GM12878 (cell line): ENCODE measurements around the gene CCR7. TPM values are rescaled to one million over a fixed set of nuclear protein-coding genes. Genes with fewer than 3 reads are reported as not detected.

Experiments used
- ATAC-seq: fragments of 200-7000 bp; cut with Tn5 transposase; 3 replicates; pipeline ENCODE4 v1.9.1; 2020; ENCODE audit warnings: mild to moderate bottlenecking, moderate library complexity
- BruUV-seq: library from RNA; stranded (reverse); fragments of 400-500 nt; replicated peaks from 2 replicates; lab custom pipeline; 2021; lab: Mats Ljungman, UMichigan
- CTCF ChIA-PET: fragments of 300-600 bp; sonication (Branson Sonifier 250); formaldehyde crosslinking; extraction: SDS; loops from one replicate; lab custom pipeline; 2021; ENCODE audit warnings: inconsistent platforms; lab: Yijun Ruan, JAX
- POLR2A ChIA-PET: fragments of 350-600 bp; formaldehyde crosslinking; extraction: SDS; loops from one replicate; lab custom pipeline; 2021; ENCODE audit warnings: inconsistent platforms; lab: Charles Lee
- RAD21 ChIA-PET: fragments of 300-600 bp; sonication (Branson Sonifier 250); formaldehyde crosslinking; loops from one replicate; lab custom pipeline; 2023; ENCODE audit warnings: antibody characterized with exemption; ENCODE audit not compliant: unreplicated experiment; lab: Charles Lee
- SMC1A ChIA-PET: fragments of 300-600 bp; sonication (Branson Sonifier 250); formaldehyde crosslinking; loops from one replicate; lab custom pipeline; 2023; ENCODE audit not compliant: unreplicated experiment, uncharacterized antibody; lab: Charles Lee
- DNase-seq: peaks from one replicate; pipeline ENCODE4 v3.0.0-alpha.2; 2011; ENCODE audit warnings: low read depth, low spot score
- FAIRE-seq: peaks from 3 replicates; lab custom pipeline; 2011; peaks lifted over from hg19 to GRCh38; lab: Jason Lieb, UNC
- H2AFZ ChIP-seq: 2 replicates; pipeline ENCODE4 v1.6.0; 2011; ENCODE audit warnings: low read depth, low read length, control low read depth; ENCODE audit not compliant: control insufficient read depth
- H3K27ac ChIP-seq: 2 replicates; pipeline ENCODE4 v1.5.1; 2011; ENCODE audit warnings: control low read depth; ENCODE audit not compliant: control insufficient read depth, insufficient read depth
- H3K27me3 ChIP-seq, 2 experiments: replicated peaks in 1 of 2; 2 replicates each; pipeline versions ENCODE4 v1.6.0 to v1.6.1; 2011; ENCODE audit warnings: low read length in 1 of 2; ENCODE audit not compliant: control insufficient read depth in 2 of 2, insufficient read depth in 2 of 2
- H3K36me3 ChIP-seq, 2 experiments: 2 replicates each; pipeline ENCODE4 v1.5.1; 2011; ENCODE audit warnings: low read length in 1 of 2; ENCODE audit not compliant: control insufficient read depth in 2 of 2, insufficient read depth in 2 of 2
- H3K4me1 ChIP-seq: 2 replicates; pipeline ENCODE4 v1.6.1; 2011; ENCODE audit warnings: mild to moderate bottlenecking, low read length, moderate library complexity, mixed read lengths; ENCODE audit not compliant: control insufficient read depth, insufficient read depth
- H3K4me2 ChIP-seq: 2 replicates; pipeline ENCODE4 v1.6.0; 2011; ENCODE audit warnings: control low read depth; ENCODE audit not compliant: control insufficient read depth, insufficient read depth
- H3K4me3 ChIP-seq: fragments of 200-600 bp; sonication (generic); 2 replicates; pipeline ENCODE4 v1.5.1; 2016
- H3K79me2 ChIP-seq: 2 replicates; pipeline ENCODE4 v1.6.0; 2011; ENCODE audit warnings: low read length; ENCODE audit not compliant: control insufficient read depth, insufficient read depth
- H3K9ac ChIP-seq: 2 replicates; pipeline ENCODE4 v1.8.0; 2011; ENCODE audit warnings: low read length, control low read depth, mixed read lengths; ENCODE audit not compliant: control insufficient read depth, insufficient read depth
- H3K9me3 ChIP-seq: replicated peaks from 3 replicates; pipeline ENCODE4 v1.5.1; 2011; ENCODE audit warnings: mild to moderate bottlenecking, low read length; ENCODE audit not compliant: control insufficient read depth, insufficient read depth
- H4K20me1 ChIP-seq: 2 replicates; pipeline ENCODE4 v1.6.0; 2011; ENCODE audit not compliant: control insufficient read depth, insufficient read depth
- BMI1 ChIP-seq: fragments of 450-650 bp; IDR thresholded peaks from 2 replicates; pipeline ENCODE4 v1.6.1; 2016; ENCODE audit warnings: mild to moderate bottlenecking, moderate library complexity, borderline replicate concordance
- FOXK2 ChIP-seq: fragments of 450-650 bp; IDR thresholded peaks from 2 replicates; pipeline ENCODE4 v1.6.1; 2017; ENCODE audit warnings: mild to moderate bottlenecking, moderate library complexity
- IKZF1 ChIP-seq: fragments of 450-650 bp; conservative IDR thresholded peaks from 2 replicates; pipeline ENCODE4 v1.6.1; 2017; ENCODE audit warnings: antibody characterized with exemption, mild to moderate bottlenecking
- JUND ChIP-seq: IDR thresholded peaks from 2 replicates; pipeline ENCODE4 v1.6.1; 2012; ENCODE audit warnings: low read depth, mild to moderate bottlenecking, low read length, improper control_type of control experiment, moderate library complexity
- LARP7 ChIP-seq: fragments of 450-650 bp; IDR thresholded peaks from 2 replicates; pipeline ENCODE4 v1.6.1; 2017; ENCODE audit warnings: mild to moderate bottlenecking
- NFXL1 ChIP-seq: fragments of 450-650 bp; IDR thresholded peaks from 2 replicates; pipeline ENCODE4 v1.6.1; 2017; ENCODE audit warnings: antibody characterized with exemption, mild to moderate bottlenecking, borderline replicate concordance
- NR2C2 ChIP-seq: IDR thresholded peaks from 2 replicates; pipeline ENCODE4 v1.6.1; 2011; ENCODE audit warnings: borderline replicate concordance, low read depth; ENCODE audit not compliant: control insufficient read depth, insufficient read length
- PAX5 ChIP-seq: IDR thresholded peaks from 2 replicates; pipeline ENCODE4 v1.6.1; 2011; ENCODE audit warnings: low read depth, low read length, borderline replicate concordance
- PKNOX1 ChIP-seq: fragments of 450-650 bp; IDR thresholded peaks from 2 replicates; pipeline ENCODE4 v1.6.1; 2016; ENCODE audit warnings: mild to moderate bottlenecking
- POLR2AphosphoS5 ChIP-seq: IDR thresholded peaks from 2 replicates; pipeline ENCODE4 v1.6.1; 2011; ENCODE audit warnings: mild to moderate bottlenecking, low read length, inconsistent platforms
- RBBP5 ChIP-seq: fragments of 200-600 bp; sonication (generic); conservative IDR thresholded peaks from 2 replicates; pipeline ENCODE4 v1.6.1; 2016
- SIN3A ChIP-seq: IDR thresholded peaks from 2 replicates; pipeline ENCODE4 v1.6.1; 2012; ENCODE audit warnings: low read depth, low read length, improper control_type of control experiment
- SPI1 ChIP-seq: IDR thresholded peaks from 2 replicates; pipeline ENCODE4 v1.6.1; 2011; ENCODE audit warnings: low read depth, mild to moderate bottlenecking, low read length, moderate library complexity, borderline replicate concordance; ENCODE audit not compliant: insufficient read depth
- YBX1 ChIP-seq: fragments of 450-650 bp; IDR thresholded peaks from 2 replicates; pipeline ENCODE4 v1.6.1; 2016; ENCODE audit warnings: antibody characterized with exemption
- ZBTB40 ChIP-seq: fragments of 450-650 bp; IDR thresholded peaks from 2 replicates; pipeline ENCODE4 v1.6.1; 2016; ENCODE audit warnings: mild to moderate bottlenecking, moderate library complexity, borderline replicate concordance
- WGBS: methylation state at CpG from one replicate; pipeline ENCODE4 v1.1.6; 2016; ENCODE audit warnings: low lambda C conversion rate; ENCODE audit not compliant: insufficient replicate concordance, insufficient coverage; ENCODE audit errors: missing lambda C conversion rate; 5-methylcytosine and 5-hydroxymethylcytosine counted together
- in situ Hi-C: fragments of 300-500 bp; cut with MboI; formaldehyde crosslinking; loops from 9 replicates; pipeline ENCODE4 v1.14.3; 2018; ENCODE audit warnings: mixed read lengths
- intact Hi-C: fragments of 100-400 bp; cut with micrococcal nuclease; formaldehyde crosslinking; loops from one replicate; pipeline ENCODE4 v1.14.2; 2022; ENCODE audit not compliant: unreplicated experiment
- polyA plus RNA-seq, 11 experiments: library from polyadenylated mRNA; depleted of rRNA in 4 of 11; unstranded in 6 of 11; stranded (reverse) in 5 of 11; fragments of >200 nt; fragmentation: Nextera tagmentation in 4 of 11; fragmentation: Illumina TruSeq in 1 of 11; extraction: Ambion mirVana in 4 of 11; extraction: Trizol in 1 of 11; gene quantifications; 1 replicate in 1 of 11; 2 replicates in 10 of 11; pipeline versions ENCODE4 v1.2.1 to v1.2.3, GENCODE V29; 2011 to 2016; ENCODE audit warnings: inconsistent platforms in 2 of 11, missing spikeins in 2 of 11, low read depth in 1 of 11
- total RNA-seq, 4 experiments: library from RNA; depleted of rRNA in 3 of 4; stranded (reverse); fragments of >200 nt in 3 of 4; fragmentation: Illumina TruSeq in 1 of 4; extraction: Trizol in 1 of 4; gene quantifications; 2 replicates each; pipeline versions ENCODE4 v1.2.1 to v1.2.3, GENCODE V29; 2013 to 2021
- TF ChIP-seq, protein P1 (sequence below): fragments of 450-650 bp; IDR thresholded peaks from 2 replicates; pipeline ENCODE4 v1.6.1; 2017; ENCODE audit warnings: mild to moderate bottlenecking

Gene CCR7
- total and polyA plus RNA-seq, 10 of the 15 experiments (the other 5 are each of a cell fraction or from before 2014, with no cell fraction given) = 131 to 1,171 (median 260) TPM

DNA sequence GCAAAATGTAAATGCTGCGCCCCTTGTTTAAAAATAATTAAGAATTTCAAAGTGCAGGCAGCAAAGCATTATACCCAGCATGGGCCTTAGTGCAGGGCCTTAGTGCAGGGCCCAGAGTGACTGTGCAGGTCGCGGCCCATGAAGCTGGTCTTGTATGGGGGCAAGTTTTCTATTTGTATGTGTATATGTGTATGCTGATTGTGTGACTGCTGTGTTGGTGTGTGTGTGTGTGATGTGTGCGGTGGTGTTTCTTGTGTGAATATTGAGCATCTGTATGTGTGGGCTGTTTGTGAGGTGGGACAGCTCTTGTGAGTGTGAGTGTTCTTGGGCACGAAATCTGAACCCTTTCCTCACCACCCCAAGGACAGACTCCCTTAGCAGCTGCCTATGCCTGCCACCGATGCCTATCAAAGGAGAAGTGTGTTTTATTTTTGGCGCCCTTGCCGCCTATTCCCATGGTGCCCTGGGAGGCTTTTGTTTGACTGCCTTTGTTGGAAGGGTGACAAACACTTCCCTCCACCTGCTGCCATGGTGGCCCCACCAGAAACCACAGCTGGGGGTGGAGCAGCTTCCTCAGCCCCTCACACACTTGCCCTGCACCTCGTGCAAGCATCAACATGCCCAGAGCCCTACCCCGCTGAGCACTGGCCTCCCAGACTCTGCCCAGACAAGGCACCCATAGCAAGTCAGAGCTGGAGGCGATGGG, 18.0 kb downstream of the CCR7 start:
- H3K27me3 ChIP-seq = no peaks in the 10 kb centered on the region
- H2AFZ ChIP-seq = peak overlapping the region; percentile 33; the same call in 1 of the 2 replicates
- H3K4me1 ChIP-seq = peaks cover 43% of the 10 kb centered on the region
- in situ Hi-C loops = loop anchor here (25.0 kb wide), 1 partner anchor 110 kb away; the partner anchor contains the start of gene IGFBP4
- ChIA-PET CTCF (interaction anchor here (0.8 to 13.0 kb wide), 13 partner anchors 12 to 1116 kb away, joined by 3 to 138 read pairs (median 4); no protein-coding TSS in a partner anchor), SMC1A (interaction anchor here (0.9 to 21.2 kb wide), 10 partner anchors 9 to 71 kb away, joined by 3 to 430 read pairs (median 13); partner anchors contain the start of gene CCR7), RAD21 (interaction anchor here (0.6 to 21.1 kb wide), 11 partner anchors 9 to 129 kb away, joined by 3 to 514 read pairs (median 7); partner anchors contain the start of gene TOP2A), POLR2A (interaction anchor here (1.6 to 3.5 kb wide), 7 partner anchors 10 to 68 kb away, joined by 5 to 40 read pairs (median 18); no protein-coding TSS in a partner anchor)
- intact Hi-C loops = loop anchor here (5.0 to 10.0 kb wide), 2 partner anchors 185 to 248 kb away; partner anchors contain the start of genes GJD3 and KRT28
- peak; percentile 51 for ATAC-seq
- no peaks in the 10 kb centered on the region for H4K20me1 ChIP-seq
- no peak for DNase-seq
- H3K4me3 ChIP-seq = no peak overlapping the region
- peak overlapping the region; percentile 48 for H3K27ac ChIP-seq
- H3K79me2 ChIP-seq = no peaks in the 10 kb centered on the region
- peak; percentile 75 for FAIRE-seq
- H3K36me3 ChIP-seq = no peaks in the 10 kb centered on the region
- no TSS peak for BruUV-seq
- no peak overlapping the region; the same call in 1 of the 2 replicates for H3K9ac ChIP-seq
- WGBS = 39% methylated on average over 11 of the region's 11 CpGs
- H3K4me2 ChIP-seq = peak overlapping the region; percentile 50
- H3K9me3 ChIP-seq = no peaks in the 10 kb centered on the region; the same call in 2 of the 3 replicates
- TF ChIP-seq NR2C2 = no peak
- no peak; the same call in 1 of the 2 replicates for TF ChIP-seq POLR2AphosphoS5
- TF ChIP-seq PAX5 = peak; percentile 51; the same call in 1 of the 2 replicates
- TF ChIP-seq JUND = no peak
- peak; percentile 79 for TF ChIP-seq IKZF1
- no peak for TF ChIP-seq NFXL1
- TF ChIP-seq ZBTB40 = no peak
- TF ChIP-seq BMI1 = peak; percentile 39
- peak; percentile 53; the same call in 1 of the 2 replicates for TF ChIP-seq FOXK2
- peak; percentile 42; the same call in 1 of the 2 replicates for TF ChIP-seq LARP7
- TF ChIP-seq SPI1 = no peak
- no peak for TF ChIP-seq RBBP5
- TF ChIP-seq, protein P1, sequence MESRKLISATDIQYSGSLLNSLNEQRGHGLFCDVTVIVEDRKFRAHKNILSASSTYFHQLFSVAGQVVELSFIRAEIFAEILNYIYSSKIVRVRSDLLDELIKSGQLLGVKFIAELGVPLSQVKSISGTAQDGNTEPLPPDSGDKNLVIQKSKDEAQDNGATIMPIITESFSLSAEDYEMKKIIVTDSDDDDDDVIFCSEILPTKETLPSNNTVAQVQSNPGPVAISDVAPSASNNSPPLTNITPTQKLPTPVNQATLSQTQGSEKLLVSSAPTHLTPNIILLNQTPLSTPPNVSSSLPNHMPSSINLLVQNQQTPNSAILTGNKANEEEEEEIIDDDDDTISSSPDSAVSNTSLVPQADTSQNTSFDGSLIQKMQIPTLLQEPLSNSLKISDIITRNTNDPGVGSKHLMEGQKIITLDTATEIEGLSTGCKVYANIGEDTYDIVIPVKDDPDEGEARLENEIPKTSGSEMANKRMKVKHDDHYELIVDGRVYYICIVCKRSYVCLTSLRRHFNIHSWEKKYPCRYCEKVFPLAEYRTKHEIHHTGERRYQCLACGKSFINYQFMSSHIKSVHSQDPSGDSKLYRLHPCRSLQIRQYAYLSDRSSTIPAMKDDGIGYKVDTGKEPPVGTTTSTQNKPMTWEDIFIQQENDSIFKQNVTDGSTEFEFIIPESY = no peak
- TF ChIP-seq SIN3A = peak; percentile 80; the same call in 1 of the 2 replicates
- TF ChIP-seq PKNOX1 = 0 out of 2 replicates have a peak, but pooled peaks have one; percentile 9
- TF ChIP-seq YBX1 = no peak
